HCT116 (cell line): Measurements from ENCODE around the gene CCND1.

Experiments
- POLR2A ChIP-seq: IDR thresholded peaks from 2 replicates; pipeline ENCODE4 v1.7.0; 2011; ENCODE audit warnings: borderline replicate concordance; ENCODE audit not compliant: insufficient read depth, insufficient read length; ENCODE audit errors: extremely low read depth
- TCF7L2 ChIP-seq: IDR thresholded peaks from 2 replicates; pipeline ENCODE4 v1.7.0; 2011; ENCODE audit warnings: borderline replicate concordance, inconsistent platforms; ENCODE audit not compliant: insufficient read depth, insufficient read length; ENCODE audit errors: extremely low read depth
- TF ChIP-seq, protein P1 (sequence below), 3 experiments: fragments of 200-600 bp in 1 of 3; sonication (generic) in 1 of 3; IDR thresholded peaks in 2 of 3; conservative IDR thresholded peaks in 1 of 3; 2 replicates each; pipeline ENCODE4 v1.5.1; 2012 to 2017; ENCODE audit warnings: low read depth in 2 of 3, low read length in 2 of 3, antibody characterized with exemption in 1 of 3, borderline replicate concordance in 1 of 3, control low read depth in 1 of 3, mild to moderate bottlenecking in 1 of 3, mixed read lengths in 1 of 3, mixed run types in 1 of 3, moderate library complexity in 1 of 3; ENCODE audit not compliant: insufficient read depth in 1 of 3
- TF ChIP-seq, protein P2 (sequence below): IDR thresholded peaks from 2 replicates; pipeline ENCODE4 v1.6.1; 2012

DNA sequence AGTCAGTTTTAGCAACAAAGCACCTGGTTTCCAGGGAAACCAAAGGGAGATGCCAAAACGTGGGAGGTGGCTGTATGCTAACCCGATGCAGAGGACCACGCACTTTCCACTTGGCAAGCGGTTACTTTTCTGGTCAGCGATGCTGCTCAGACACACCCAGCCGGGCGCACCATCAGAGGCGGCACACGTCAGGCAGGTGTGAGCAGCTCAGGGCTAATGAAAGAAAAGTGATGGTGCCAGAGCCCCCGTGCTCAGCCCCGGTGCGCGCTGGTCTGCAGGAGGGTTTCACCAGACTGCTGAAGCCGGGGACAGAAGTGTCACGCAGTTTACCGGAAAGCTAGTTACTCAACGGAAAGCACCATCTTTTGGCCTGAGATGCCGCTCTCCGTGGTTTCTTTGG, 28.5 kb downstream of the CCND1 start:
- TF ChIP-seq, protein P1, sequence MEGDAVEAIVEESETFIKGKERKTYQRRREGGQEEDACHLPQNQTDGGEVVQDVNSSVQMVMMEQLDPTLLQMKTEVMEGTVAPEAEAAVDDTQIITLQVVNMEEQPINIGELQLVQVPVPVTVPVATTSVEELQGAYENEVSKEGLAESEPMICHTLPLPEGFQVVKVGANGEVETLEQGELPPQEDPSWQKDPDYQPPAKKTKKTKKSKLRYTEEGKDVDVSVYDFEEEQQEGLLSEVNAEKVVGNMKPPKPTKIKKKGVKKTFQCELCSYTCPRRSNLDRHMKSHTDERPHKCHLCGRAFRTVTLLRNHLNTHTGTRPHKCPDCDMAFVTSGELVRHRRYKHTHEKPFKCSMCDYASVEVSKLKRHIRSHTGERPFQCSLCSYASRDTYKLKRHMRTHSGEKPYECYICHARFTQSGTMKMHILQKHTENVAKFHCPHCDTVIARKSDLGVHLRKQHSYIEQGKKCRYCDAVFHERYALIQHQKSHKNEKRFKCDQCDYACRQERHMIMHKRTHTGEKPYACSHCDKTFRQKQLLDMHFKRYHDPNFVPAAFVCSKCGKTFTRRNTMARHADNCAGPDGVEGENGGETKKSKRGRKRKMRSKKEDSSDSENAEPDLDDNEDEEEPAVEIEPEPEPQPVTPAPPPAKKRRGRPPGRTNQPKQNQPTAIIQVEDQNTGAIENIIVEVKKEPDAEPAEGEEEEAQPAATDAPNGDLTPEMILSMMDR (IDR thresholded peaks at IDR 0.05 in 2 of 3, conservative IDR thresholded peaks at IDR 0.05 in 1 of 3; ENCODE audit: borderline replicate concordance in 1 of 3, insufficient read depth in 1 of 3, low read depth in 2 of 3, low read length in 2 of 3) = no peak
- no peak for TF ChIP-seq TCF7L2
- TF ChIP-seq, protein P2, sequence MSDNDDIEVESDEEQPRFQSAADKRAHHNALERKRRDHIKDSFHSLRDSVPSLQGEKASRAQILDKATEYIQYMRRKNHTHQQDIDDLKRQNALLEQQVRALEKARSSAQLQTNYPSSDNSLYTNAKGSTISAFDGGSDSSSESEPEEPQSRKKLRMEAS = no peak
- no peak for TF ChIP-seq POLR2A
